Activated T-helper 1 cell treated with anti-CD3 and anti-CD28 coated beads, Interleukin-12 subunit alpha, Interleukin-12 subunit beta, Interleukin-2, Interleukin-4 antibody, amounts not matched to agents 30 ng/mL and 10 ng/mL and 1 ng/mL, durations not matched to agents 14 hours and 24 hours and 36 hours (primary cell): Measurements from ENCODE around the gene GPR17. TPM values are rescaled to one million over a fixed set of nuclear protein-coding genes. Genes with fewer than 3 reads are reported as not detected.

Source experiments
- DNase-seq: peaks from one replicate; pipeline ENCODE4 v3.0.0; 2021; ENCODE audit warnings: low spot score
- H3K27ac Mint-ChIP-seq: one replicate; pipeline ENCODE4 v1.8.0; 2021; ENCODE audit warnings: mild to moderate bottlenecking, mixed read lengths
- H3K27me3 Mint-ChIP-seq: one replicate; pipeline ENCODE4 v1.8.0; 2022; ENCODE audit warnings: mild to moderate bottlenecking, moderate library complexity, mixed read lengths; ENCODE audit not compliant: insufficient read depth
- H3K36me3 Mint-ChIP-seq: one replicate; pipeline ENCODE4 v1.8.0; 2021; ENCODE audit warnings: low read depth, mixed read lengths
- H3K4me1 Mint-ChIP-seq: one replicate; pipeline ENCODE4 v1.8.0; 2021; ENCODE audit warnings: low read depth, mixed read lengths
- H3K4me3 Mint-ChIP-seq: one replicate; pipeline ENCODE4 v1.8.0; 2021; ENCODE audit warnings: mild to moderate bottlenecking, moderate library complexity, mixed read lengths
- H3K9me3 Mint-ChIP-seq: one replicate; pipeline ENCODE4 v1.8.0; 2021; ENCODE audit warnings: mixed read lengths
- intact Hi-C: fragments of 100-400 bp; cut with micrococcal nuclease; formaldehyde crosslinking; loops from one replicate; pipeline ENCODE4 v1.15.1; 2024
- total RNA-seq: library from RNA; stranded (reverse); gene quantifications from 2 replicates; pipeline ENCODE4 v1.2.3, GENCODE V29; 2022

Gene GPR17
- total RNA-seq, 1 donor from 2014 or later = not detected

- Mint-ChIP-seq H3K36me3 (no peaks in the 10 kb centered on the region), H3K9me3 (peaks cover 5% of the 10 kb centered on the region), H3K4me1 (peaks cover 5% of the 10 kb centered on the region), H3K27me3 (no peaks in the 10 kb centered on the region), H3K27ac (no peak overlapping the region), H3K4me3 (no peak overlapping the region)
- intact Hi-C loops = no loop called here
- DNase-seq = no peak
These were observed 37.6 kb upstream of the GPR17 start for GRCh38 chr2:127608061-127609030.

GRCh38 chr2:127609031-127609751 is 36.8 kb upstream of the GPR17 start:
- Mint-ChIP-seq H3K9me3 (peaks cover 11% of the 10 kb centered on the region), H3K27ac (no peak overlapping the region), H3K4me1 (peaks cover 4% of the 10 kb centered on the region), H3K27me3 (peaks cover 2% of the 10 kb centered on the region), H3K4me3 (no peak overlapping the region), H3K36me3 (no peaks in the 10 kb centered on the region)
- intact Hi-C loops = no loop called here
- DNase-seq = no peak

DNA sequence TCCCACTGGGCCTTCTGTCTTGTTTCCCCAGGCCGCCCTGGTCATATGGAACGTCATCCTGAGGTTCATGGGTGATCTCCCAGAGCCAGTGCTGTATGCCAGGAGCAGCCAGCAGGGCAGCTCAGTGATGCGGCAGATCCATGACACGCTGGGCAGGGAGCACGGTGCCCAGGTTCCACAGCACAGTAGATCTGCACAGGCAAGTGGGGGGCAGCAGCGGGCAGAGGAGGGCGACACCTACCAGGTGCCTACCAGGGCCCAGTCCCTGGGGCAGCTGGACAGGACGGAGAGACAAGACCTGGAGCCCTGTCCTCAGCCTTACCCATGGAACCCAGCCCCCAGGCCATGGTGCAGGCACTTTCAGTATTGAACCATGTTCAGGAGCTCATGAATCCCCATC is 36.1 kb upstream of the GPR17 start:
- Mint-ChIP-seq H3K4me3 (no peak overlapping the region), H3K36me3 (no peaks in the 10 kb centered on the region), H3K27me3 (peaks cover 2% of the 10 kb centered on the region), H3K27ac (no peak overlapping the region), H3K4me1 (no peaks in the 10 kb centered on the region), H3K9me3 (peaks cover 11% of the 10 kb centered on the region)
- intact Hi-C loops = no loop called here
- no peak for DNase-seq

DNA sequence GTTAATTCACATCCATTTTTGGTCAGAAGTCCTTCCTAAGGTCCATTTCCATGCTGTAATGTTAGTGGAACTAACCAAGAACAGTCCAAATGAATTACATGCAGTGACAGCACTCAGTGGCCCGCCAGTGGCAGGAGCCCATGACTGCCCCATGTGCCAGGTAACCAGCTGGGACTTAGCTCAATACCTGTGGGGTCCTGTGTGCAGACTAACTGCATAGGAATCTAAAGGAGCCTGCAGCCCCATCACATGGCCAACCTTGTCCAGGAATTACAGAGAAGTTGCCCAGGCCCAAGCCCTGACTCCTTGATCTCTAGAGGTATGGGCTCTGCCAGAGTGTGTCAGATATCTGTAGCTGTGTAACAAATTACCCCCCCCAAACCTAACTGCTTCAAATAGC is 35.4 kb upstream of the GPR17 start:
- Mint-ChIP-seq H3K4me3 (no peak overlapping the region), H3K36me3 (no peaks in the 10 kb centered on the region), H3K4me1 (no peaks in the 10 kb centered on the region), H3K27me3 (peaks cover 6% of the 10 kb centered on the region), H3K9me3 (peaks cover 11% of the 10 kb centered on the region), H3K27ac (no peak overlapping the region)
- DNase-seq = no peak
- intact Hi-C loops = no loop called here

DNA sequence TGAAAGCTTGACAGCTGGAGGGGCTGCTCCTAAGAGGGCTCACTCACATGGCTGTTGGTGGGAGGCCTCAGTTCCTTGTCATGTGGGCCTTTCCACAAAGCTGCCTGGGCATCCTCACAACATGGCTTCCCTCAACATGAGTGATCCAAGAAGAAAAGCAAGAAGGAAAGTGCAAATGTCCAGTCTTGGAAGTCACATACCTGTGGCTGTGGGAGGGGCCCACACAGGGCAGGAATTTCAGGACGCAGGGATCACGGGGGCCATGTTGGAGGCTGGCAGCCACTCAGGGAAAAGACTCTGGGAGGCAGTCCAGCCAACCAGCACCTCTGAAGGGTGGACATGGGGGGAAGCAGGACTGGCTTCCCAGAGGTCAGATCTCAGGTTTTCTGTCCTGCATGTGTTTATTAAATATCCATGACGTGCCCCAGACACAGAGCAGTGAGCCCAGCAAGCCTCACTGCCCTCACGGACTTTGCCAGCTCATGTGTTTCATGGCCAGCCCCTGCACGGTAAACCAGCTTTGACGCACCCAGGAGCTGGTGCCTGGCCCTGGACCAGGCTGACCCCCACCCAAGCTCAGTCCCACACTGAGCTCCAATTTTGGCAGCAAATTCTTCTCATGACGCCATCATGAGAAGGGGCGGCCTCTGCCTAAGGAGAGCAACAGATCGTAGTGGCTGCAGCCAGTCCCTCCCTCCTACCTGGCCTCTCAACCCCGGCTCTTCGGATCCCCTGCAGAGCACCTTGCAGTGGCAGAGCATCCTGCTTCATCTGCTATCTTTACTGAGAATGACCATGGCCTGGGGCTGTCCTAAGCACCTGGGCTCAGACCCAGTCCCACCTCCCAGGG is 34.7 kb upstream of the GPR17 start:
- intact Hi-C loops = no loop called here
- H3K36me3 Mint-ChIP-seq = peaks cover 2% of the 10 kb centered on the region
- DNase-seq = no peak
- H3K4me1 Mint-ChIP-seq = no peaks in the 10 kb centered on the region
- H3K4me3 Mint-ChIP-seq = no peak overlapping the region
- peaks cover 11% of the 10 kb centered on the region for H3K9me3 Mint-ChIP-seq
- no peak overlapping the region for H3K27ac Mint-ChIP-seq
- peaks cover 8% of the 10 kb centered on the region for H3K27me3 Mint-ChIP-seq

DNA sequence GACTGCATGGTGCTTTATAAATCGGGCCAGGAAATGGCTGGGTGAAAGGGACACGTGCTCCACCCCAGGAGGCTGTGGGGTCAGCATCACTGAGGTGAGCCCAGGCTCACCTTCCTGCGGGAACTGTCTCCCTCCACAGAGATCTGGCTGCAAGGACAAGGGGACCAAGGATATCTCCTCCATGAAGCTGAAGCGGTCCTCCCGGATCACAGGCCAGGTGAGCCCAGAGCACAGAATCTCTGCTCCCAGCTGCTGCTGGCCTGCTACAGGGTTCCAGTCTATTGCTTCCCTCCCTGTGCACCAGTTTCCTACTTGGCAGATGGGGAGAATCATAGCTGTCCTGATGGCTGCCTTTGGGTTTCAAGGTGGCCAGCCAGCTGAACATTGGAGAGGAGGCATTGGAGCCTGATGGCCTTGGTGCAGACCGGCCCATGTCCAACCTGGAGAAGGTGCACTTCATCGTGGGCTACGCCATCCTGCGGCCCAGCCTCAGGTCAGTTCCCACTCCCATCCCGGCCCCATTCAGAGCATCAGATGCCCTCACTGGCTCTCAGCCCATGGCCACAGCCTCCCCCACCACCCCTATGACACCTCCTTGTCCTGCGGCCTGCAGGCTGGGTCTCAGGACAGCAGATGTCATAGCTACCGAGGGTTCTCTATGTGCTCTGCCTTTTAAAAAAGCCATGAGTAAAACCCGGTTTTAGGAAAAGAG is 33.7 kb upstream of the GPR17 start:
- Mint-ChIP-seq H3K27ac (no peak overlapping the region), H3K9me3 (peaks cover 11% of the 10 kb centered on the region), H3K27me3 (peaks cover 8% of the 10 kb centered on the region), H3K36me3 (peaks cover 2% of the 10 kb centered on the region), H3K4me1 (no peaks in the 10 kb centered on the region), H3K4me3 (no peak overlapping the region)
- intact Hi-C loops = no loop called here
- DNase-seq = no peak

GRCh38 chr2:127614246-127614645 is 31.7 kb upstream of the GPR17 start:
- intact Hi-C loops = no loop called here
- Mint-ChIP-seq H3K27me3 (peaks cover 10% of the 10 kb centered on the region), H3K4me3 (no peak overlapping the region), H3K36me3 (peaks cover 2% of the 10 kb centered on the region), H3K9me3 (peaks cover 11% of the 10 kb centered on the region), H3K4me1 (no peaks in the 10 kb centered on the region), H3K27ac (no peak overlapping the region)
- no peak for DNase-seq

- Mint-ChIP-seq H3K27me3 (peaks cover 10% of the 10 kb centered on the region), H3K4me1 (no peaks in the 10 kb centered on the region), H3K27ac (no peak overlapping the region), H3K36me3 (peaks cover 2% of the 10 kb centered on the region), H3K9me3 (peaks cover 11% of the 10 kb centered on the region), H3K4me3 (no peak overlapping the region)
- DNase-seq = no peak
- intact Hi-C loops = no loop called here
These were observed 31.2 kb upstream of the GPR17 start for GRCh38 chr2:127614731-127615130.

- peaks cover 10% of the 10 kb centered on the region for H3K27me3 Mint-ChIP-seq
- peaks cover 2% of the 10 kb centered on the region for H3K36me3 Mint-ChIP-seq
- H3K4me1 Mint-ChIP-seq = no peaks in the 10 kb centered on the region
- no peak overlapping the region for H3K4me3 Mint-ChIP-seq
- no peak for DNase-seq
- intact Hi-C loops = no loop called here
- peaks cover 11% of the 10 kb centered on the region for H3K9me3 Mint-ChIP-seq
- no peak overlapping the region for H3K27ac Mint-ChIP-seq
These were observed 30.3 kb upstream of the GPR17 start for GRCh38 chr2:127615511-127616166.

GRCh38 chr2:127618551-127619202 is 27.3 kb upstream of the GPR17 start:
- no peaks in the 10 kb centered on the region for H3K4me1 Mint-ChIP-seq
- H3K27ac Mint-ChIP-seq = no peak overlapping the region
- intact Hi-C loops = no loop called here
- peaks cover 4% of the 10 kb centered on the region for H3K9me3 Mint-ChIP-seq
- peaks cover 2% of the 10 kb centered on the region for H3K36me3 Mint-ChIP-seq
- no peak overlapping the region for H3K4me3 Mint-ChIP-seq
- DNase-seq = no peak
- H3K27me3 Mint-ChIP-seq = peaks cover 13% of the 10 kb centered on the region

DNA sequence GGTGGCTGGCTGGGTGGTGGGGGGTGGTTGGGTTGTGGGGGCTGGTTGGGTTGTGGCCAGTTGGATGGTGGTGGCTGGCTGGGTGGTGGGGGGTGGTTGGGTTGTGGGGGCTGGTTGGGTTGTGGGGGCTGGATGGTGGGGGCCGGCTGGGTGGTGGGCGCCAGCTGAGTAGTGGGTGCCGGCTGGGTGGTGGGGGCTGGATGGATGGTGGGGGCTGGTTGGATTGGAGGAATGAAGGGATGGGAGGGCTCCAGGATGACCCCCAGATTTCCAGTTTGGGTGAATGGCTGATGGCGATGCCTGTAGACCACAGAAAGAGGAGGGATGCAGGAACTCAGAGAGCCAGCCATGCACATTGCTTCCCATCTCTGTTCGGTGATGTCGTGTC is 26.8 kb upstream of the GPR17 start:
- H3K9me3 Mint-ChIP-seq = no peaks in the 10 kb centered on the region
- H3K27me3 Mint-ChIP-seq = peaks cover 11% of the 10 kb centered on the region
- no peak overlapping the region for H3K4me3 Mint-ChIP-seq
- intact Hi-C loops = no loop called here
- no peaks in the 10 kb centered on the region for H3K4me1 Mint-ChIP-seq
- peaks cover 2% of the 10 kb centered on the region for H3K36me3 Mint-ChIP-seq
- no peak overlapping the region for H3K27ac Mint-ChIP-seq
- DNase-seq = no peak
